H1 (cell line): ENCODE measurements around the gene CILP. TPM values are rescaled to one million over a fixed set of nuclear protein-coding genes. Genes with fewer than 3 reads are reported as not detected.

Experiments
- ASH2L ChIP-seq: fragments of 200-600, 300-600 bp; sonication (generic); IDR thresholded peaks from one replicate; pipeline ENCODE4 v1.7.1; 2017; ENCODE audit warnings: low read length
- CHD1 ChIP-seq: IDR thresholded peaks from 2 replicates; pipeline ENCODE4 v1.6.1; 2012; ENCODE audit warnings: low read depth, low read length, improper control_type of control experiment
- CHD2 ChIP-seq: IDR thresholded peaks from 2 replicates; pipeline ENCODE4 v1.6.1; 2012; ENCODE audit warnings: low read length, improper control_type of control experiment
- GTF2F1 ChIP-seq: IDR thresholded peaks from 2 replicates; pipeline ENCODE4 v1.6.1; 2012; ENCODE audit warnings: low read depth, low read length, improper control_type of control experiment, borderline replicate concordance
- HDAC6 ChIP-seq: IDR thresholded peaks from one replicate; pipeline ENCODE4 v1.7.1; 2012; ENCODE audit warnings: low read depth, mild to moderate bottlenecking, inconsistent platforms, low read length, moderate library complexity
- POLR2A ChIP-seq, 2 experiments: IDR thresholded peaks; 1 replicate in 1 of 2; 2 replicates in 1 of 2; pipeline ENCODE4 v1.6.1; 2011; ENCODE audit warnings: low read depth in 2 of 2, low read length in 2 of 2, mild to moderate bottlenecking in 2 of 2; ENCODE audit errors: control extremely low read depth in 1 of 2
- SP1 ChIP-seq: IDR thresholded peaks from 2 replicates; pipeline ENCODE4 v1.6.1; 2011; ENCODE audit warnings: low read depth, low read length
- SUZ12 ChIP-seq: fragments of 200-600 bp; sonication (generic); IDR thresholded peaks from 2 replicates; pipeline ENCODE4 v1.6.1; 2012; ENCODE audit warnings: mild to moderate bottlenecking, inconsistent platforms, low read length, moderate library complexity, mixed read lengths
- polyA plus RNA-seq, 7 experiments: library from polyadenylated mRNA; depleted of rRNA in 3 of 7; stranded (reverse) in 5 of 7; unstranded in 2 of 7; fragments of >200 nt in 5 of 7; fragments of 200-250 nt in 2 of 7; gene quantifications; 1 replicate in 5 of 7; 2 replicates in 1 of 7; 4 replicates in 1 of 7; pipeline versions ENCODE4 v1.2.1 to v1.2.3, GENCODE V29; 2011 to 2013; ENCODE audit warnings: missing spikeins in 2 of 7, mixed read lengths in 2 of 7
- total RNA-seq: library from RNA; stranded (reverse); fragmentation: NEBNext Ultra II Directional; extraction: Animal tissue kit (Norgen Biotek cat#: 25700); gene quantifications from 2 replicates; pipeline ENCODE4 v1.2.1, GENCODE V29; 2021
- TF ChIP-seq, protein P1 (sequence below): fragments of 300-600 bp; sonication (generic); IDR thresholded peaks from 2 replicates; pipeline ENCODE4 v1.7.1; 2012; ENCODE audit warnings: low read length, moderate library complexity, mild to moderate bottlenecking, inconsistent platforms; ENCODE audit not compliant: insufficient replicate concordance
- TF ChIP-seq, protein P2 (sequence below): IDR thresholded peaks from 2 replicates; pipeline ENCODE4 v1.6.1; 2012; ENCODE audit warnings: low read length, inconsistent platforms

CILP gene
- total and polyA plus RNA-seq, 2 of the 8 experiments (the other 6 are each of a cell fraction or from before 2014, with no cell fraction given), result 0.02 TPM; not detected in 1

GRCh38 chr15:65210770-65211481, at the start of gene CILP (continued):
- TF ChIP-seq, protein P1, sequence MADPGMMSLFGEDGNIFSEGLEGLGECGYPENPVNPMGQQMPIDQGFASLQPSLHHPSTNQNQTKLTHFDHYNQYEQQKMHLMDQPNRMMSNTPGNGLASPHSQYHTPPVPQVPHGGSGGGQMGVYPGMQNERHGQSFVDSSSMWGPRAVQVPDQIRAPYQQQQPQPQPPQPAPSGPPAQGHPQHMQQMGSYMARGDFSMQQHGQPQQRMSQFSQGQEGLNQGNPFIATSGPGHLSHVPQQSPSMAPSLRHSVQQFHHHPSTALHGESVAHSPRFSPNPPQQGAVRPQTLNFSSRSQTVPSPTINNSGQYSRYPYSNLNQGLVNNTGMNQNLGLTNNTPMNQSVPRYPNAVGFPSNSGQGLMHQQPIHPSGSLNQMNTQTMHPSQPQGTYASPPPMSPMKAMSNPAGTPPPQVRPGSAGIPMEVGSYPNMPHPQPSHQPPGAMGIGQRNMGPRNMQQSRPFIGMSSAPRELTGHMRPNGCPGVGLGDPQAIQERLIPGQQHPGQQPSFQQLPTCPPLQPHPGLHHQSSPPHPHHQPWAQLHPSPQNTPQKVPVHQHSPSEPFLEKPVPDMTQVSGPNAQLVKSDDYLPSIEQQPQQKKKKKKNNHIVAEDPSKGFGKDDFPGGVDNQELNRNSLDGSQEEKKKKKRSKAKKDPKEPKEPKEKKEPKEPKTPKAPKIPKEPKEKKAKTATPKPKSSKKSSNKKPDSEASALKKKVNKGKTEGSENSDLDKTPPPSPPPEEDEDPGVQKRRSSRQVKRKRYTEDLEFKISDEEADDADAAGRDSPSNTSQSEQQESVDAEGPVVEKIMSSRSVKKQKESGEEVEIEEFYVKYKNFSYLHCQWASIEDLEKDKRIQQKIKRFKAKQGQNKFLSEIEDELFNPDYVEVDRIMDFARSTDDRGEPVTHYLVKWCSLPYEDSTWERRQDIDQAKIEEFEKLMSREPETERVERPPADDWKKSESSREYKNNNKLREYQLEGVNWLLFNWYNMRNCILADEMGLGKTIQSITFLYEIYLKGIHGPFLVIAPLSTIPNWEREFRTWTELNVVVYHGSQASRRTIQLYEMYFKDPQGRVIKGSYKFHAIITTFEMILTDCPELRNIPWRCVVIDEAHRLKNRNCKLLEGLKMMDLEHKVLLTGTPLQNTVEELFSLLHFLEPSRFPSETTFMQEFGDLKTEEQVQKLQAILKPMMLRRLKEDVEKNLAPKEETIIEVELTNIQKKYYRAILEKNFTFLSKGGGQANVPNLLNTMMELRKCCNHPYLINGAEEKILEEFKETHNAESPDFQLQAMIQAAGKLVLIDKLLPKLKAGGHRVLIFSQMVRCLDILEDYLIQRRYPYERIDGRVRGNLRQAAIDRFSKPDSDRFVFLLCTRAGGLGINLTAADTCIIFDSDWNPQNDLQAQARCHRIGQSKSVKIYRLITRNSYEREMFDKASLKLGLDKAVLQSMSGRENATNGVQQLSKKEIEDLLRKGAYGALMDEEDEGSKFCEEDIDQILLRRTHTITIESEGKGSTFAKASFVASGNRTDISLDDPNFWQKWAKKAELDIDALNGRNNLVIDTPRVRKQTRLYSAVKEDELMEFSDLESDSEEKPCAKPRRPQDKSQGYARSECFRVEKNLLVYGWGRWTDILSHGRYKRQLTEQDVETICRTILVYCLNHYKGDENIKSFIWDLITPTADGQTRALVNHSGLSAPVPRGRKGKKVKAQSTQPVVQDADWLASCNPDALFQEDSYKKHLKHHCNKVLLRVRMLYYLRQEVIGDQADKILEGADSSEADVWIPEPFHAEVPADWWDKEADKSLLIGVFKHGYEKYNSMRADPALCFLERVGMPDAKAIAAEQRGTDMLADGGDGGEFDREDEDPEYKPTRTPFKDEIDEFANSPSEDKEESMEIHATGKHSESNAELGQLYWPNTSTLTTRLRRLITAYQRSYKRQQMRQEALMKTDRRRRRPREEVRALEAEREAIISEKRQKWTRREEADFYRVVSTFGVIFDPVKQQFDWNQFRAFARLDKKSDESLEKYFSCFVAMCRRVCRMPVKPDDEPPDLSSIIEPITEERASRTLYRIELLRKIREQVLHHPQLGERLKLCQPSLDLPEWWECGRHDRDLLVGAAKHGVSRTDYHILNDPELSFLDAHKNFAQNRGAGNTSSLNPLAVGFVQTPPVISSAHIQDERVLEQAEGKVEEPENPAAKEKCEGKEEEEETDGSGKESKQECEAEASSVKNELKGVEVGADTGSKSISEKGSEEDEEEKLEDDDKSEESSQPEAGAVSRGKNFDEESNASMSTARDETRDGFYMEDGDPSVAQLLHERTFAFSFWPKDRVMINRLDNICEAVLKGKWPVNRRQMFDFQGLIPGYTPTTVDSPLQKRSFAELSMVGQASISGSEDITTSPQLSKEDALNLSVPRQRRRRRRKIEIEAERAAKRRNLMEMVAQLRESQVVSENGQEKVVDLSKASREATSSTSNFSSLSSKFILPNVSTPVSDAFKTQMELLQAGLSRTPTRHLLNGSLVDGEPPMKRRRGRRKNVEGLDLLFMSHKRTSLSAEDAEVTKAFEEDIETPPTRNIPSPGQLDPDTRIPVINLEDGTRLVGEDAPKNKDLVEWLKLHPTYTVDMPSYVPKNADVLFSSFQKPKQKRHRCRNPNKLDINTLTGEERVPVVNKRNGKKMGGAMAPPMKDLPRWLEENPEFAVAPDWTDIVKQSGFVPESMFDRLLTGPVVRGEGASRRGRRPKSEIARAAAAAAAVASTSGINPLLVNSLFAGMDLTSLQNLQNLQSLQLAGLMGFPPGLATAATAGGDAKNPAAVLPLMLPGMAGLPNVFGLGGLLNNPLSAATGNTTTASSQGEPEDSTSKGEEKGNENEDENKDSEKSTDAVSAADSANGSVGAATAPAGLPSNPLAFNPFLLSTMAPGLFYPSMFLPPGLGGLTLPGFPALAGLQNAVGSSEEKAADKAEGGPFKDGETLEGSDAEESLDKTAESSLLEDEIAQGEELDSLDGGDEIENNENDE, result no peak
- TF ChIP-seq HDAC6, result no peak
- no peak for TF ChIP-seq CHD1
- TF ChIP-seq, protein P2, sequence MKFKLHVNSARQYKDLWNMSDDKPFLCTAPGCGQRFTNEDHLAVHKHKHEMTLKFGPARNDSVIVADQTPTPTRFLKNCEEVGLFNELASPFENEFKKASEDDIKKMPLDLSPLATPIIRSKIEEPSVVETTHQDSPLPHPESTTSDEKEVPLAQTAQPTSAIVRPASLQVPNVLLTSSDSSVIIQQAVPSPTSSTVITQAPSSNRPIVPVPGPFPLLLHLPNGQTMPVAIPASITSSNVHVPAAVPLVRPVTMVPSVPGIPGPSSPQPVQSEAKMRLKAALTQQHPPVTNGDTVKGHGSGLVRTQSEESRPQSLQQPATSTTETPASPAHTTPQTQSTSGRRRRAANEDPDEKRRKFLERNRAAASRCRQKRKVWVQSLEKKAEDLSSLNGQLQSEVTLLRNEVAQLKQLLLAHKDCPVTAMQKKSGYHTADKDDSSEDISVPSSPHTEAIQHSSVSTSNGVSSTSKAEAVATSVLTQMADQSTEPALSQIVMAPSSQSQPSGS, result no peak
- TF ChIP-seq ASH2L, result no peak
- no peak for TF ChIP-seq SP1
- TF ChIP-seq SUZ12, result no peak
- TF ChIP-seq POLR2A (IDR thresholded peaks at IDR 0.05; ENCODE audit: control extremely low read depth in 1 of 2, low read depth in 2 of 2, low read length in 2 of 2), result no peak
- TF ChIP-seq CHD2, result no peak
- TF ChIP-seq GTF2F1, result no peak
